Measurements from ENCODE around the gene CTIF. TPM values are rescaled to one million over a fixed set of nuclear protein-coding genes. Genes with fewer than 3 reads are reported as not detected.

The CTIF gene
- total and polyA plus RNA-seq, 12 donors, result 44.5 to 74.1 (median 58.9) TPM

DNA sequence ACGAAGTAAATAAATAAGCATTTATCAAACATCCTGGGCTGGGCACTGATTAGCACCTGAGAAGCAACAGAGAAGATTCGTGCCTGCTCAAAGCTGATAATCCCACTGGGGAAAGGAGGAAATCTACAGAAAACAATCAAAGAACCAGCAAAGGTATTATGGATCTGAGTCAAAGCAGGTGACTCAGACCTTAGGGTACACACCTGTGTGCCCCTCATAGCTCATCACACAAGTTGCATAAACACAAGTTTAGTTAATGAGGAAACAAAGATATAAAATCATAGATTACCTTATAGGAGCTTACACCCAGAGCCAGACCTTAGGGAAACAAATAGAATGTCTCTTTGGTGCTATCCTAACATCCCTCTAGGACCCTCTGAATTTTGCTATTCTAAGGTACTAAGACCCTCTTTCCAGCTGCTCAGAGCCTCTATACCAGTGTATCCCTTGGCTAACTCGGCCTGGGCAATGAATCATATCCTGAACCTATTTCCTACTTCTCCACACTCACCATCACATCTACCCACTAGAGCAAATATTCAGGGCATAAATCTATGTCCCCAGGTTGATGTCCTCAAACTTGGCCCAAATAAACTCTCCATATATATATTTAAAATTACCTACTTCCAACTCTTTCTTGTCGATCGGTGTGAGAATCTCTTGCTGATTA lies 19.3 kb upstream of the CTIF start:
- intact Hi-C loops (cut with DNase I), result no loop called here
- Histone ChIP-seq H3K36me3 (no peaks in the 10 kb centered on the region), H3K27ac (no peak overlapping the region), H3K4me3 (no peak overlapping the region), H3K9me3 (no peaks in the 10 kb centered on the region), H3K27me3 (peaks cover 0 to 3% (median 0%) of the 10 kb centered on the region in 7 donors), H3K4me1 (no peaks in the 10 kb centered on the region)
- DNase-seq (no peak), ATAC-seq (no peak)
- TF ChIP-seq, protein P1, sequence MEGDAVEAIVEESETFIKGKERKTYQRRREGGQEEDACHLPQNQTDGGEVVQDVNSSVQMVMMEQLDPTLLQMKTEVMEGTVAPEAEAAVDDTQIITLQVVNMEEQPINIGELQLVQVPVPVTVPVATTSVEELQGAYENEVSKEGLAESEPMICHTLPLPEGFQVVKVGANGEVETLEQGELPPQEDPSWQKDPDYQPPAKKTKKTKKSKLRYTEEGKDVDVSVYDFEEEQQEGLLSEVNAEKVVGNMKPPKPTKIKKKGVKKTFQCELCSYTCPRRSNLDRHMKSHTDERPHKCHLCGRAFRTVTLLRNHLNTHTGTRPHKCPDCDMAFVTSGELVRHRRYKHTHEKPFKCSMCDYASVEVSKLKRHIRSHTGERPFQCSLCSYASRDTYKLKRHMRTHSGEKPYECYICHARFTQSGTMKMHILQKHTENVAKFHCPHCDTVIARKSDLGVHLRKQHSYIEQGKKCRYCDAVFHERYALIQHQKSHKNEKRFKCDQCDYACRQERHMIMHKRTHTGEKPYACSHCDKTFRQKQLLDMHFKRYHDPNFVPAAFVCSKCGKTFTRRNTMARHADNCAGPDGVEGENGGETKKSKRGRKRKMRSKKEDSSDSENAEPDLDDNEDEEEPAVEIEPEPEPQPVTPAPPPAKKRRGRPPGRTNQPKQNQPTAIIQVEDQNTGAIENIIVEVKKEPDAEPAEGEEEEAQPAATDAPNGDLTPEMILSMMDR (IDR thresholded peaks at IDR 0.05), result no peak
- WGBS, 2 donors, result 74 to 85% methylated on average over 5 of the region's 5 CpGs

DNA sequence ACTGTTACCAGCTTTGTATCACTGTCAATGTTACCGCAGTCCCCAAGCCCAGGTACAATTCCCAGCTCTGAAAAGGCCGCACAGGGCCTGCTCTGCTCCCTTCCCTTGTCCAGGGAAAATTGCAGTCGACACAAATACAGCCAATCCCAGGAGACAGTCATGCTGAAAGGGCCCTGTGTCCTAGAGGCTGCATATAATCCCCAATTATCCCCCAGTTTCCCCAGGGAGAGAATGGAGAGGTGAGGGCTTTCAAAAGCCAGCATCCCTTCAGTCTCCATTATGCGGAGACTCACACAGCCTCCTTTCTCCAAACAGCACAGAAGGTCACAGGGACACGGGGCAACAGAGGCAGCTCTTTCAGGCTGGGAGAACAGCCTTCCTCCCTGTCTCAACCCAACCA lies 17.1 kb upstream of the CTIF start:
- Histone ChIP-seq H3K4me3 (no peak overlapping the region), H3K27ac (no peak overlapping the region), H3K36me3 (no peaks in the 10 kb centered on the region), H3K27me3 (peaks cover 0 to 3% (median 0%) of the 10 kb centered on the region in 7 donors), H3K4me1 (no peaks in the 10 kb centered on the region), H3K9me3 (no peaks in the 10 kb centered on the region)
- intact Hi-C loops (cut with DNase I), result no loop called here
- ATAC-seq (no peak), DNase-seq (no peak)
- WGBS, 2 donors, result 91 to 92% methylated on average over 5 of the region's 5 CpGs
- TF ChIP-seq, protein P1 (IDR thresholded peaks at IDR 0.05), result no peak

DNA sequence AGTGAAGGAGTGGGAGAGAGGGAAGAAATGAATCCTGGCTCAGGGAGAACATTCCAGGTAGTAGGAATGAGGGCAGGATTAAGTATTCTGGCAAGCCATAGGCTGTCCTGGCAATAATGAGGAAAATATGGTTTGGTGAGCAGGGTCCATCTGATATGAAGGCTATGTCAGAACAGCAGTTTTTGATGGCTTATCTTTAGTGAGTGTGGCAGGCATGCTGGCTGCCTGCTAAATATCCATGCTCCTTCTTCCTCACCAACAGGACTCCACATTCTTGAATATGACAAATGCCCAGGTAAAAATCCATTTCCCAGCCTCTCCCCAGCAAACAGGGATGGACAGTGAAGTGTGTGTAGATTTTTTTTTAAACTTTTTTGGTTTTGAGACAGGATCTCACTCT lies 13.2 kb upstream of the CTIF start:
- Histone ChIP-seq H3K4me3 (no peak overlapping the region), H3K27me3 (peaks cover 0 to 18% (median 0%) of the 10 kb centered on the region in 7 donors), H3K36me3 (no peaks in the 10 kb centered on the region), H3K4me1 (peaks cover 0 to 9% (median 7%) of the 10 kb centered on the region in 9 donors), H3K9me3 (no peaks in the 10 kb centered on the region), H3K27ac (no peak overlapping the region)
- TF ChIP-seq, protein P1 (IDR thresholded peaks at IDR 0.05), result no peak
- ATAC-seq (no peak), DNase-seq (no peak)
- intact Hi-C loops (cut with DNase I), result loop anchor here in 1 of 10 donors (5.0 kb wide), 1 partner anchor 33 kb away; no protein-coding TSS in a partner anchor

DNA sequence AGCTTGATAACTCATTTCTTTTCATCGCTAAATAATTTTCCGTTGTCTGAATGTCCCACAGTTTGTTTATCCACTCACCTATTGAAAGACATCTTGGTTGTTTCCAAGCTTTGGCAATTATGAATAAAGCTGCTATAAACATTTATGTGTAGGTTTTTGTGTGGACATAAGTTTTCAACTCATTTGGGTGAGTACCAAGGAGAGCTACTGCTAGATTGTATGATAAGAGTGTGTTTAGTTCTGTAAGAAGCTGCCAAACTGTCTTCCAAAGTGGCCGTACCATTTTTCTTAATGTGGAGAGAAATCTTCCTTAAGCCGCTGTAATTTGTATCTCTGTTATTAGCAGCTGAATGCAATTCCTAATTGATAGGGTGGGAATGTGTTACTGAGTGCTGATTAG lies 11.4 kb upstream of the CTIF start:
- WGBS, 2 donors, result 82 to 86% methylated on average over 4 of the region's 4 CpGs
- Histone ChIP-seq H3K4me1 (peaks cover 0 to 17% (median 9%) of the 10 kb centered on the region in 9 donors), H3K4me3 (no peak overlapping the region), H3K36me3 (no peaks in the 10 kb centered on the region), H3K27me3 (peaks cover 0 to 18% (median 0%) of the 10 kb centered on the region in 7 donors), H3K9me3 (no peaks in the 10 kb centered on the region), H3K27ac (no peak overlapping the region)
- ATAC-seq, result no peak
- DNase-seq, result no peak
- intact Hi-C loops (cut with DNase I), result loop anchor here in 1 of 10 donors (5.0 kb wide), 1 partner anchor 35 kb away; no protein-coding TSS in a partner anchor
- TF ChIP-seq, protein P1 (IDR thresholded peaks at IDR 0.05), result no peak

Data from heart right ventricle (tissue), 16 donors.